HCT116 (cell line): ENCODE results near the gene HEXB. TPM values are rescaled to one million over a fixed set of nuclear protein-coding genes. Genes with fewer than 3 reads are reported as not detected.

Experiments
- ATAC-seq: fragments of 200-7000 bp; cut with Tn5 transposase; 2 replicates; pipeline ENCODE4 v1.9.1; 2020; ENCODE audit warnings: mild to moderate bottlenecking, moderate library complexity
- BruUV-seq: library from RNA; stranded (reverse); fragments of 400-500 nt; replicated peaks from 2 replicates; lab custom pipeline; 2021; lab: Mats Ljungman, UMichigan
- CTCF ChIA-PET: fragments of 300-600 bp; sonication (Branson Sonifier 250); formaldehyde crosslinking; loops from one replicate; lab custom pipeline; 2021; ENCODE audit warnings: antibody characterized with exemption; lab: Charles Lee
- POLR2A ChIA-PET: fragments of 300-600, 350-600 bp; sonication (Branson Sonifier 250); formaldehyde crosslinking; loops from one replicate; lab custom pipeline; 2021; ENCODE audit warnings: antibody characterized with exemption; lab: Charles Lee
- RAD21 ChIA-PET, 2 experiments: fragments of 300-600 bp; sonication (Branson Sonifier 250); formaldehyde crosslinking; loops; one replicate each; lab custom pipeline; 2023; ENCODE audit warnings: low total read pairs in 2 of 2; ENCODE audit not compliant: uncharacterized antibody in 2 of 2, unreplicated experiment in 2 of 2, low non-redundant PET in 1 of 2; lab: Charles Lee
- DNase-seq: peaks from one replicate; pipeline ENCODE4 v3.0.0-alpha.2; 2010; ENCODE audit warnings: low read depth, low spot score
- H2AFZ ChIP-seq: fragments of 200-600 bp; shearing (Covaris generic), sonication (generic); 2 replicates; pipeline ENCODE4 v1.6.1; 2017; ENCODE audit warnings: low read depth, mixed run types, mixed read lengths, antibody characterized with exemption, low read length; ENCODE audit not compliant: poor library complexity, severe bottlenecking
- H3K27ac ChIP-seq: 2 replicates; pipeline ENCODE4 v1.5.1; 2012; ENCODE audit warnings: low read depth, low read length
- H3K27me3 ChIP-seq: fragments of 200-600 bp; sonication (generic); 2 replicates; pipeline ENCODE4 v1.6.1; 2016; ENCODE audit warnings: mixed run types, low read length, mixed read lengths; ENCODE audit not compliant: insufficient read depth
- H3K36me3 ChIP-seq, 2 experiments: fragments of 200-500 bp in 1 of 2; fragments of 200-600 bp in 1 of 2; sonication (Bioruptor generic) in 1 of 2; sonication (generic) in 1 of 2; 2 replicates each; pipeline versions ENCODE4 v1.5.1 to v1.6.1; 2014 to 2016; ENCODE audit warnings: low read length in 2 of 2, inconsistent platforms in 1 of 2, mixed read lengths in 1 of 2, mixed run types in 1 of 2; ENCODE audit not compliant: insufficient read depth in 2 of 2, control insufficient read depth in 1 of 2
- H3K4me1 ChIP-seq, 2 experiments: fragments of 200-600 bp in 1 of 2; sonication (generic) in 1 of 2; 2 replicates each; pipeline versions ENCODE4 v1.5.1 to v1.6.1; 2012 to 2017; ENCODE audit warnings: low read length in 2 of 2, inconsistent platforms in 1 of 2, mild to moderate bottlenecking in 1 of 2, mixed read lengths in 1 of 2, mixed run types in 1 of 2, moderate library complexity in 1 of 2; ENCODE audit not compliant: insufficient read depth in 2 of 2, control insufficient read depth in 1 of 2
- H3K4me2 ChIP-seq: fragments of 200-600 bp; sonication (generic); 2 replicates; pipeline ENCODE4 v1.6.1; 2017; ENCODE audit warnings: mixed run types, low read length, mixed read lengths
- H3K4me3 ChIP-seq, 2 experiments: fragments of 200-600 bp in 1 of 2; sonication (generic) in 1 of 2; replicated peaks in 1 of 2; 2 replicates each; pipeline ENCODE4 v1.5.1; 2011 to 2016; ENCODE audit warnings: low read length in 2 of 2, control low read depth in 1 of 2, low read depth in 1 of 2, mild to moderate bottlenecking in 1 of 2, mixed read lengths in 1 of 2, mixed run types in 1 of 2
- H3K79me2 ChIP-seq: fragments of 200-600 bp; sonication (generic); 2 replicates; pipeline ENCODE4 v1.6.1; 2017; ENCODE audit warnings: mild to moderate bottlenecking, mixed run types, low read length, moderate library complexity, mixed read lengths; ENCODE audit not compliant: insufficient read depth
- H3K9ac ChIP-seq: fragments of 200-600 bp; sonication (generic); 2 replicates; pipeline ENCODE4 v1.6.1; 2016; ENCODE audit warnings: low read length, mixed read lengths
- H3K9me2 ChIP-seq: fragments of 200-600 bp; sonication (generic), shearing (Covaris generic); 2 replicates; pipeline ENCODE4 v1.6.1; 2017; ENCODE audit warnings: mixed run types, mild to moderate bottlenecking, moderate library complexity; ENCODE audit not compliant: insufficient read depth
- H3K9me3 ChIP-seq, 2 experiments: fragments of 200-500 bp in 1 of 2; fragments of 200-600 bp in 1 of 2; sonication (Bioruptor generic) in 1 of 2; sonication (generic) in 1 of 2; 2 replicates each; pipeline ENCODE4 v1.6.1; 2014 to 2017; ENCODE audit warnings: low read length in 2 of 2, mixed read lengths in 2 of 2, inconsistent platforms in 1 of 2, low read depth in 1 of 2, mild to moderate bottlenecking in 1 of 2, mixed run types in 1 of 2, moderate library complexity in 1 of 2; ENCODE audit not compliant: control insufficient read depth in 1 of 2, insufficient read depth in 1 of 2
- H4K20me1 ChIP-seq: fragments of 200-600 bp; sonication (generic), shearing (Covaris generic); 2 replicates; pipeline ENCODE4 v1.6.1; 2017; ENCODE audit warnings: mixed run types, mild to moderate bottlenecking, moderate library complexity; ENCODE audit not compliant: insufficient read depth
- CBX3 ChIP-seq: IDR thresholded peaks from 2 replicates; pipeline ENCODE4 v1.6.1; 2012; ENCODE audit warnings: low read depth
- CEBPB ChIP-seq: IDR thresholded peaks from 2 replicates; pipeline ENCODE4 v1.6.1; 2012; ENCODE audit warnings: low read depth
- EGR1 ChIP-seq: IDR thresholded peaks from 2 replicates; pipeline ENCODE4 v1.6.1; 2012; ENCODE audit warnings: low read depth
- ELF1 ChIP-seq: IDR thresholded peaks from 2 replicates; pipeline ENCODE4 v1.6.1; 2012; ENCODE audit warnings: low read depth, borderline replicate concordance
- EZH2 ChIP-seq: fragments of 200-600 bp; sonication (generic); IDR thresholded peaks from 2 replicates; pipeline ENCODE4 v1.6.1; 2017; ENCODE audit warnings: antibody characterized with exemption, mixed run types
- FOSL1 ChIP-seq: IDR thresholded peaks from 2 replicates; pipeline ENCODE4 v1.6.1; 2012; ENCODE audit warnings: low read depth
- JUND ChIP-seq: IDR thresholded peaks from 2 replicates; pipeline ENCODE4 v1.6.1; 2012
- POLR2A ChIP-seq: IDR thresholded peaks from 2 replicates; pipeline ENCODE4 v1.7.0; 2011; ENCODE audit warnings: borderline replicate concordance; ENCODE audit not compliant: insufficient read depth, insufficient read length; ENCODE audit errors: extremely low read depth
- POLR2AphosphoS5 ChIP-seq: IDR thresholded peaks from 2 replicates; pipeline ENCODE4 v1.6.1; 2011; ENCODE audit warnings: mild to moderate bottlenecking, low read depth, low read length, moderate library complexity
- RAD21 ChIP-seq: IDR thresholded peaks from 2 replicates; pipeline ENCODE4 v1.6.1; 2012; ENCODE audit warnings: low read depth, mild to moderate bottlenecking
- SIN3A ChIP-seq: IDR thresholded peaks from 2 replicates; pipeline ENCODE4 v1.6.1; 2012; ENCODE audit warnings: low read depth
- SP1 ChIP-seq: IDR thresholded peaks from 2 replicates; pipeline ENCODE4 v1.6.1; 2012; ENCODE audit warnings: low read depth
- TCF7L2 ChIP-seq: IDR thresholded peaks from 2 replicates; pipeline ENCODE4 v1.7.0; 2011; ENCODE audit warnings: borderline replicate concordance, inconsistent platforms; ENCODE audit not compliant: insufficient read depth, insufficient read length; ENCODE audit errors: extremely low read depth
- YY1 ChIP-seq: IDR thresholded peaks from 2 replicates; pipeline ENCODE4 v1.6.1; 2011; ENCODE audit warnings: low read length, low read depth, moderate library complexity, mild to moderate bottlenecking; ENCODE audit not compliant: insufficient replicate concordance; ENCODE audit errors: extremely low read depth
- ZFX ChIP-seq: fragments of 450-650 bp; IDR thresholded peaks from 2 replicates; pipeline ENCODE4 v1.6.1; 2017
- ZNF274 ChIP-seq: fragments of 200-500 bp; sonication (Bioruptor generic); IDR thresholded peaks from 2 replicates; pipeline ENCODE4 v1.6.1; 2014; ENCODE audit warnings: mild to moderate bottlenecking, low read depth, low read length, inconsistent platforms
- intact Hi-C: fragments of 100-400 bp; cut with micrococcal nuclease; formaldehyde crosslinking; loops from 2 replicates; pipeline ENCODE4 v1.10.0; 2022
- total RNA-seq: library from RNA; stranded (reverse); gene quantifications from one replicate; pipeline ENCODE4 v1.2.1, GENCODE V29; 2021; ENCODE audit not compliant: unreplicated experiment
- TF ChIP-seq, protein P1 (sequence below): IDR thresholded peaks from 2 replicates; pipeline ENCODE4 v1.6.1; 2012
- TF ChIP-seq, protein P2 (sequence below): IDR thresholded peaks from 2 replicates; pipeline ENCODE4 v1.6.1; 2012
- TF ChIP-seq, protein P3 (sequence below), 3 experiments: fragments of 200-600 bp in 1 of 3; sonication (generic) in 1 of 3; IDR thresholded peaks in 2 of 3; conservative IDR thresholded peaks in 1 of 3; 2 replicates each; pipeline ENCODE4 v1.5.1; 2012 to 2017; ENCODE audit warnings: low read depth in 2 of 3, low read length in 2 of 3, antibody characterized with exemption in 1 of 3, borderline replicate concordance in 1 of 3, control low read depth in 1 of 3, mild to moderate bottlenecking in 1 of 3, mixed read lengths in 1 of 3, mixed run types in 1 of 3, moderate library complexity in 1 of 3; ENCODE audit not compliant: insufficient read depth in 1 of 3
- TF ChIP-seq, protein P4 (sequence below): IDR thresholded peaks from 2 replicates; pipeline ENCODE4 v1.6.1; 2011; ENCODE audit warnings: mild to moderate bottlenecking, low read length, moderate library complexity; ENCODE audit not compliant: insufficient replicate concordance; ENCODE audit errors: extremely low read depth

HEXB gene
- total RNA-seq, 1 experiment from 2014 or later: 123 TPM

DNA sequence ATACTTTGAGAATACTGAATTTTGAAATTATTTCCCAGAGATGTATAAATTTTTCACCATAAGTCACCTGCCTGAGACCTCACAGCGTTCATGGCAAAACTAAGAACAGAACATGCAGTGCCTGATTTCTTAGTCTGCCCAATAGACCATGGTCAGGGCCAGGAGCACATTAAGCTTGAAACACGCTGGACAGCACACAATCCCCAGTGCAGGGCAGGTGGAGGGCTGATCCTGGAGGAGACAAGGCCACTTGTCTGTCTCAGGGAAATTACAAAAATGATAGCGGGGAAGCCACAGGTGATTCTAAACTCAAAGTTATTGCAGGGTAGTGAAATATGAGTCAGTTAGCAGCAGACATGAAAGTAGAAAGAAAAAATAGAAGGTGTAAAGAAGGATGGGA lies 25.9 kb upstream of the HEXB start:
- H3K4me1 ChIP-seq: no peaks in the 10 kb centered on the region; a peak in 1 of 4 replicates
- no peaks in the 10 kb centered on the region for H3K79me2 ChIP-seq
- ChIA-PET POLR2A (no interaction called here), CTCF (no interaction called here), RAD21 (no interaction called here)
- H2AFZ ChIP-seq: no peak overlapping the region
- intact Hi-C loops: no loop called here
- H3K4me3 ChIP-seq: no peak overlapping the region
- ATAC-seq (no peak), DNase-seq (no peak)
- no peaks in the 10 kb centered on the region; a peak in 1 of 4 replicates for H3K9me3 ChIP-seq
- no peak overlapping the region for H3K4me2 ChIP-seq
- BruUV-seq: no TSS peak
- no peak overlapping the region for H3K27ac ChIP-seq
- H3K9ac ChIP-seq: no peak overlapping the region
- H3K36me3 ChIP-seq: no peaks in the 10 kb centered on the region
- no peaks in the 10 kb centered on the region for H4K20me1 ChIP-seq
- TF ChIP-seq EGR1: no peak
- TF ChIP-seq ZFX: no peak
- no peak for TF ChIP-seq FOSL1
- no peak for TF ChIP-seq POLR2A
- no peak for TF ChIP-seq POLR2AphosphoS5
- no peak for TF ChIP-seq YY1
- no peak for TF ChIP-seq SIN3A
- TF ChIP-seq, protein P1, sequence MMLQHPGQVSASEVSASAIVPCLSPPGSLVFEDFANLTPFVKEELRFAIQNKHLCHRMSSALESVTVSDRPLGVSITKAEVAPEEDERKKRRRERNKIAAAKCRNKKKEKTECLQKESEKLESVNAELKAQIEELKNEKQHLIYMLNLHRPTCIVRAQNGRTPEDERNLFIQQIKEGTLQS: no peak
- TF ChIP-seq ELF1: no peak
- TF ChIP-seq CEBPB: no peak
- TF ChIP-seq, protein P2, sequence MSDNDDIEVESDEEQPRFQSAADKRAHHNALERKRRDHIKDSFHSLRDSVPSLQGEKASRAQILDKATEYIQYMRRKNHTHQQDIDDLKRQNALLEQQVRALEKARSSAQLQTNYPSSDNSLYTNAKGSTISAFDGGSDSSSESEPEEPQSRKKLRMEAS: no peak
- TF ChIP-seq EZH2: no peak
- TF ChIP-seq RAD21: no peak
- no peak for TF ChIP-seq CBX3
- TF ChIP-seq, protein P3, sequence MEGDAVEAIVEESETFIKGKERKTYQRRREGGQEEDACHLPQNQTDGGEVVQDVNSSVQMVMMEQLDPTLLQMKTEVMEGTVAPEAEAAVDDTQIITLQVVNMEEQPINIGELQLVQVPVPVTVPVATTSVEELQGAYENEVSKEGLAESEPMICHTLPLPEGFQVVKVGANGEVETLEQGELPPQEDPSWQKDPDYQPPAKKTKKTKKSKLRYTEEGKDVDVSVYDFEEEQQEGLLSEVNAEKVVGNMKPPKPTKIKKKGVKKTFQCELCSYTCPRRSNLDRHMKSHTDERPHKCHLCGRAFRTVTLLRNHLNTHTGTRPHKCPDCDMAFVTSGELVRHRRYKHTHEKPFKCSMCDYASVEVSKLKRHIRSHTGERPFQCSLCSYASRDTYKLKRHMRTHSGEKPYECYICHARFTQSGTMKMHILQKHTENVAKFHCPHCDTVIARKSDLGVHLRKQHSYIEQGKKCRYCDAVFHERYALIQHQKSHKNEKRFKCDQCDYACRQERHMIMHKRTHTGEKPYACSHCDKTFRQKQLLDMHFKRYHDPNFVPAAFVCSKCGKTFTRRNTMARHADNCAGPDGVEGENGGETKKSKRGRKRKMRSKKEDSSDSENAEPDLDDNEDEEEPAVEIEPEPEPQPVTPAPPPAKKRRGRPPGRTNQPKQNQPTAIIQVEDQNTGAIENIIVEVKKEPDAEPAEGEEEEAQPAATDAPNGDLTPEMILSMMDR (IDR thresholded peaks at IDR 0.05 in 2 of 3, conservative IDR thresholded peaks at IDR 0.05 in 1 of 3; ENCODE audit: borderline replicate concordance in 1 of 3, insufficient read depth in 1 of 3, low read depth in 2 of 3, low read length in 2 of 3): no peak
- no peak for TF ChIP-seq SP1
- TF ChIP-seq JUND: no peak
- TF ChIP-seq TCF7L2: no peak
- TF ChIP-seq ZNF274: no peak
- TF ChIP-seq, protein P4, sequence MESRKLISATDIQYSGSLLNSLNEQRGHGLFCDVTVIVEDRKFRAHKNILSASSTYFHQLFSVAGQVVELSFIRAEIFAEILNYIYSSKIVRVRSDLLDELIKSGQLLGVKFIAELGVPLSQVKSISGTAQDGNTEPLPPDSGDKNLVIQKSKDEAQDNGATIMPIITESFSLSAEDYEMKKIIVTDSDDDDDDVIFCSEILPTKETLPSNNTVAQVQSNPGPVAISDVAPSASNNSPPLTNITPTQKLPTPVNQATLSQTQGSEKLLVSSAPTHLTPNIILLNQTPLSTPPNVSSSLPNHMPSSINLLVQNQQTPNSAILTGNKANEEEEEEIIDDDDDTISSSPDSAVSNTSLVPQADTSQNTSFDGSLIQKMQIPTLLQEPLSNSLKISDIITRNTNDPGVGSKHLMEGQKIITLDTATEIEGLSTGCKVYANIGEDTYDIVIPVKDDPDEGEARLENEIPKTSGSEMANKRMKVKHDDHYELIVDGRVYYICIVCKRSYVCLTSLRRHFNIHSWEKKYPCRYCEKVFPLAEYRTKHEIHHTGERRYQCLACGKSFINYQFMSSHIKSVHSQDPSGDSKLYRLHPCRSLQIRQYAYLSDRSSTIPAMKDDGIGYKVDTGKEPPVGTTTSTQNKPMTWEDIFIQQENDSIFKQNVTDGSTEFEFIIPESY: no peak
- H3K9me2 ChIP-seq: no peaks in the 10 kb centered on the region
- H3K27me3 ChIP-seq: no peaks in the 10 kb centered on the region
